Measurements from ENCODE around the gene CHRNA9. TPM values are rescaled to one million over a fixed set of nuclear protein-coding genes. Genes with fewer than 3 reads are reported as not detected.

The CHRNA9 gene
- total RNA-seq (2022), result 1.8 and 2.0 TPM in 2 replicates
- Bru-seq, nascent RNA, result percentile 29 among the genes with signal in this experiment
- BruChase-seq, experiment 1, labeled RNA remaining after a 6-hour chase, result percentile 31 among the genes with signal in this experiment
- BruChase-seq, experiment 2, labeled RNA remaining after a 2-hour chase, result percentile 35 among the genes with signal in this experiment
- long read RNA-seq, partial matches to known transcripts, result 0 of 4 reads
- long read RNA-seq, other reads (novel, unspliced or antisense), result 4 of 4 reads

GRCh38 chr4:40334591-40335524, at the start of gene CHRNA9:
TSS of gene CHRNA9 (plus strand) at chr4:40335333. CDS start at chr4:40335468, 135 bp downstream.
- intact Hi-C loops (cut with micrococcal nuclease), result no loop called here
- H3K9me3 Mint-ChIP-seq (ENCODE audit: unreplicated experiment), result no peaks in the 10 kb centered on the region

GRCh38 chr4:40285692-40286091, 49.4 kb upstream of the CHRNA9 start:
- no TSS peak for BruUV-seq (replicated peaks)
- Mint-ChIP-seq H3K27ac (ENCODE audit: low read depth, unreplicated experiment) (no peak overlapping the region), H3K36me3 (ENCODE audit: insufficient read depth, unreplicated experiment) (no peaks in the 10 kb centered on the region), H3K9me3 (ENCODE audit: unreplicated experiment) (no peaks in the 10 kb centered on the region), H3K4me1 (ENCODE audit: insufficient read depth, unreplicated experiment) (peaks cover 12% of the 10 kb centered on the region), H3K4me3 (ENCODE audit: unreplicated experiment) (no peak overlapping the region), H3K27me3 (ENCODE audit: insufficient read depth, unreplicated experiment) (no peaks in the 10 kb centered on the region)
- CTCF ChIA-PET, result no interaction called here
- DNase-seq (ENCODE audit: unreplicated experiment), result no peak
- no peak for TF ChIP-seq CTCF (IDR thresholded peaks at IDR 0.05; ENCODE audit: unreplicated experiment)
- intact Hi-C loops (cut with micrococcal nuclease), result no loop called here
- POLR2A ChIA-PET, result no interaction called here

More at GRCh38 chr4:40334591-40335524, at the start of gene CHRNA9:
- POLR2A ChIA-PET, result interaction anchor here (0.7 to 2.3 kb wide), 4 partner anchors 18 to 277 kb away, joined by 3 to 15 read pairs (median 3); no protein-coding TSS in a partner anchor
- H3K36me3 Mint-ChIP-seq (ENCODE audit: insufficient read depth, unreplicated experiment), result peaks cover 10% of the 10 kb centered on the region
- H3K4me1 Mint-ChIP-seq (ENCODE audit: insufficient read depth, unreplicated experiment), result peaks cover 30% of the 10 kb centered on the region
- H3K27me3 Mint-ChIP-seq (ENCODE audit: insufficient read depth, unreplicated experiment), result no peaks in the 10 kb centered on the region
- no peak for TF ChIP-seq CTCF (IDR thresholded peaks at IDR 0.05; ENCODE audit: unreplicated experiment)
- CTCF ChIA-PET, result interaction anchor here (1.0 to 6.5 kb wide), 6 partner anchors 10 to 191 kb away, joined by 3 to 29 read pairs (median 6); no protein-coding TSS in a partner anchor
- no peak within 1 kb of the TSS for H3K4me3 Mint-ChIP-seq (ENCODE audit: unreplicated experiment)
- DNase-seq (ENCODE audit: unreplicated experiment), result peak; percentile 42
- no TSS peak for BruUV-seq (replicated peaks)
- peak within 1 kb of the TSS; percentile 32 for H3K27ac Mint-ChIP-seq (ENCODE audit: low read depth, unreplicated experiment)

GRCh38 chr4:40288566-40288965, 46.6 kb upstream of the CHRNA9 start:
- Mint-ChIP-seq H3K4me3 (ENCODE audit: unreplicated experiment) (no peak overlapping the region), H3K9me3 (ENCODE audit: unreplicated experiment) (peaks cover 4% of the 10 kb centered on the region), H3K36me3 (ENCODE audit: insufficient read depth, unreplicated experiment) (no peaks in the 10 kb centered on the region), H3K4me1 (ENCODE audit: insufficient read depth, unreplicated experiment) (peaks cover 21% of the 10 kb centered on the region), H3K27ac (ENCODE audit: low read depth, unreplicated experiment) (no peak overlapping the region), H3K27me3 (ENCODE audit: insufficient read depth, unreplicated experiment) (no peaks in the 10 kb centered on the region)
- BruUV-seq (replicated peaks), result no TSS peak
- ChIA-PET POLR2A (no interaction called here), CTCF (interaction anchor here (0.6 to 1.1 kb wide), 2 partner anchors 186 to 431 kb away, joined by 3 read pairs; no protein-coding TSS in a partner anchor)
- intact Hi-C loops (cut with micrococcal nuclease), result no loop called here
- TF ChIP-seq CTCF (IDR thresholded peaks at IDR 0.05; ENCODE audit: unreplicated experiment), result no peak
- DNase-seq (ENCODE audit: unreplicated experiment), result no peak

All from MCF 10A (cell line).